OCI-LY7 (cell line): ENCODE measurements around the gene UBE2Q1.

Source experiments
- CTCF ChIP-seq: fragments of 200-600 bp; sonication (generic); conservative IDR thresholded peaks from 2 replicates; pipeline ENCODE4 v1.5.1; 2014; ENCODE audit warnings: mild to moderate bottlenecking, antibody characterized with exemption, low read length, moderate library complexity, mixed read lengths
- EZH2phosphoT487 ChIP-seq: fragments of 200-600 bp; sonication (generic); IDR thresholded peaks from 2 replicates; pipeline ENCODE4 v1.6.1; 2018; ENCODE audit warnings: low read depth, borderline replicate concordance, mild to moderate bottlenecking, mixed run types, antibody characterized with exemption, low read length, moderate library complexity, mixed read lengths

DNA sequence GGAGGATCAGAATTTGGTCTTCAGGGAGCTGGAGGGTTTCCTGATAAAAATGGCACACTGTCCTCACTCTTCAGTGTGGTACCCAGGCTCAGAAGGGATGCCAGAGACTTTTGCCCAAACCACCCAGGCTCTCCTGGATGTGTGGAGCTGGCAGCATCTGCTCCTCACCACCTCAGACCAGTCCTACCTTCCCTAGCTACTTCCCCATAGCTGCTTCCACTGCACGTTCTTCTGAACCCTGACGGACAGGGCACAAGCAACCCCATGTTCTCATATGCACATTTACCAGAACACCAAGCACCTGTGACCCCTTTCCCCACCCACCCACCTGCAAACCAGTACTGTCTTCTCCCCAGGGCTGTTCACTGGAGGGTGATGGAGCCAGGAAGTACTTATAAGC, 44.9 kb upstream of the UBE2Q1 start:
- TF ChIP-seq CTCF (no peak), EZH2phosphoT487 (no peak)
